HEK293T (cell line): ENCODE measurements around the gene IL15RA.
"Not testable (repeated sequence)": the region's sequence is repeated elsewhere in the genome, so short reads cannot be mapped to it uniquely, and the experiment has no call there.

Source experiments
- CTCF ChIA-PET: fragments of 350-600 bp; formaldehyde crosslinking; extraction: SDS; loops from one replicate; lab custom pipeline; 2021; ENCODE audit warnings: antibody characterized with exemption, inconsistent platforms; lab: Yijun Ruan, JAX
- POLR2A ChIA-PET: fragments of 350-600 bp; formaldehyde crosslinking; extraction: SDS; loops from one replicate; lab custom pipeline; 2020; ENCODE audit warnings: antibody characterized with exemption, inconsistent platforms; lab: Yijun Ruan, JAX
- DNase-seq: peaks from one replicate; pipeline ENCODE4 v3.0.0; 2012; ENCODE audit warnings: mixed read lengths; ENCODE audit errors: extremely low spot score
- ARNT ChIP-seq: fragments of 450-650 bp; IDR thresholded peaks from 2 replicates; pipeline ENCODE4 v1.6.1; 2017; ENCODE audit warnings: mild to moderate bottlenecking
- BHLHE40 ChIP-seq: fragments of 450-650 bp; IDR thresholded peaks from 2 replicates; pipeline ENCODE4 v1.6.1; 2016; ENCODE audit warnings: mild to moderate bottlenecking, moderate library complexity, borderline replicate concordance
- CTBP1 ChIP-seq: fragments of 450-650 bp; IDR thresholded peaks from 2 replicates; pipeline ENCODE4 v1.6.1; 2016; ENCODE audit warnings: borderline replicate concordance
- ELF4 ChIP-seq: fragments of 450-650 bp; IDR thresholded peaks from 2 replicates; pipeline ENCODE4 v1.6.1; 2017; ENCODE audit warnings: antibody characterized with exemption
- FOXA1 ChIP-seq: fragments of 450-650 bp; IDR thresholded peaks from 2 replicates; pipeline ENCODE4 v1.6.1; 2016; ENCODE audit warnings: mild to moderate bottlenecking
- FOXK2 ChIP-seq: fragments of 450-650 bp; IDR thresholded peaks from 2 replicates; pipeline ENCODE4 v1.6.1; 2016; ENCODE audit warnings: mild to moderate bottlenecking
- FOXM1 ChIP-seq: fragments of 450-650 bp; IDR thresholded peaks from 2 replicates; pipeline ENCODE4 v1.6.1; 2017; ENCODE audit warnings: mild to moderate bottlenecking, borderline replicate concordance
- HDGF ChIP-seq: fragments of 450-650 bp; IDR thresholded peaks from 2 replicates; pipeline ENCODE4 v1.6.1; 2017; ENCODE audit warnings: antibody characterized with exemption, borderline replicate concordance
- L3MBTL2 ChIP-seq: fragments of 450-650 bp; conservative IDR thresholded peaks from 2 replicates; pipeline ENCODE4 v1.6.1; 2016; ENCODE audit warnings: mild to moderate bottlenecking
- LEF1 ChIP-seq: fragments of 450-650 bp; IDR thresholded peaks from 2 replicates; pipeline ENCODE4 v1.6.1; 2017; ENCODE audit warnings: mild to moderate bottlenecking, borderline replicate concordance
- NFRKB ChIP-seq: fragments of 450-650 bp; IDR thresholded peaks from 2 replicates; pipeline ENCODE4 v1.6.1; 2016; ENCODE audit warnings: mild to moderate bottlenecking, moderate library complexity
- SP1 ChIP-seq: fragments of 450-650 bp; IDR thresholded peaks from 2 replicates; pipeline ENCODE4 v1.6.1; 2017
- SUZ12 ChIP-seq: fragments of 450-650 bp; IDR thresholded peaks from 2 replicates; pipeline ENCODE4 v1.6.1; 2016; ENCODE audit warnings: mild to moderate bottlenecking
- TARDBP ChIP-seq: fragments of 450-650 bp; IDR thresholded peaks from 2 replicates; pipeline ENCODE4 v1.6.1; 2016
- ZNF384 ChIP-seq: fragments of 450-650 bp; IDR thresholded peaks from 2 replicates; pipeline ENCODE4 v1.6.1; 2016
- TF ChIP-seq, protein P1 (sequence below): fragments of 450-650 bp; IDR thresholded peaks from 2 replicates; pipeline ENCODE4 v1.6.1; 2016

Gene IL15RA

DNA sequence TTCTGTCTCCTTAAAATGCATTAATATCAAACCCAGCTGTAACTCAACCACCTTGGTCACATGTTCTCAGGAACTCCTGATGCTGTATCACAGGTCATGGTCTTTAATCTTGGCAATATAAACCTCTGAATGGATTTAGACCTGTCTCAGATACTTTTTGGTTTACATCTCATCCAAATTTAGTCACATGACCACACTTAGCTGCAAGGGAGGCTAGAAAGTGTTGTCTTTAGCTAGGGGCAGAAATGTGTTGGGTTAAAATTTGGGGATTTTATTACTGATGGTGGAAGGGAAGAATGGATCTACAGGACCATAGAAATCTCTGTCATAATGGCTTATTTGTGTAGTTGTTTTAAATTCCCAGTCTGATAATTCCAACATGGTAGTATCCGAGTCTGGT lies 29.6 kb upstream of the IL15RA start:
- TF ChIP-seq FOXM1 = no peak
- no peak for TF ChIP-seq LEF1
- CTCF ChIA-PET = no interaction called here
- POLR2A ChIA-PET = no interaction called here
- DNase-seq = no peak

DNA sequence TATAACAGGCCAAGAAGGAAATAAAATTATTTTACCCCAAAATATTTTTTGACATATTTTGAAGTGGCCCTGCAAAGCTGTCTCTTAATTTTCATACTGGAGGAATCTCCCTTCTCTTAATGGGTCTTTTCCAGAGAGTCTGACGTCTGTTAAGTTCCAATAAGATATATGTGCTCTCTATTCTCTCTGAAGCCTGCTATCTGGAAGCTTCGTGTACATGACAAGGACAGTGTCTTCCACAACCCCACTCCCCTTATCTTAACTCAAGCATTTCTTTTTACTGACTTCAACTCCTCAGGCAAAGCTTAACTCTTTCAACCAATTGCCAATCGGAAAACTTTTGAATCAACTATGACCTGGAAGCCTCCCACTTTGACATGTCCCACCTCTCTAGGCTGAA lies 29.2 kb upstream of the IL15RA start:
- POLR2A ChIA-PET = no interaction called here
- TF ChIP-seq ZNF384 (no peak), LEF1 (no peak), NFRKB (no peak), FOXM1 (no peak), ARNT (no peak), SP1 (no peak)
- no peak for DNase-seq
- CTCF ChIA-PET = no interaction called here

DNA sequence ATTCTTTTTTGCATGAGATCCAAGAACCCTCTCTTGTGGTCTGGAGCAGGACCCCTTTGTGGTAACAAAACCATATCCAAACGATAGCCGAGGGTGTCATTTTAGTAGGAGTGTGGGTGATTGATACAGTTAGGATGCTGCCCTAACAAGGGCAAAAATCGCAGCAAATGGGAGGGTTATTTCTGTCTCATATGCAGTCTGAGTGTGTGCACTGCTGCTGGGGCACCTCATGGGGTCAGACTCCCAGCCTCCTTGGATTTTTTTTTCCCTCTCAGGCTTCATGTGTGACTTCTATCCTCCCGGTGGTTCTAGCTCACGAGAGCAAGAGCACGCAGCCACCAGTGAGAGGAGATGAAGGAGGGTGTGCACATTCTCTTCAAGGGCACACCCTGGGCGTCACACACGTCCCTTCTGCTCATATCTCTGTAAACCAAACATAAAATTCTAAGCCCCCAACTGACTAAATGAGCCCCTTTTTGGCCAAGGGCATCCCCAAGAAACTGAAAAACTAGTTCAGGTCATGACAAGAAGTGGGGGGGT lies 28.6 kb upstream of the IL15RA start:
- POLR2A ChIA-PET = no interaction called here
- CTCF ChIA-PET = no interaction called here
- no peak for TF ChIP-seq SUZ12
- no peak for TF ChIP-seq FOXA1
- TF ChIP-seq L3MBTL2 = no peak
- TF ChIP-seq FOXM1 = no peak
- no peak for TF ChIP-seq ZNF384
- TF ChIP-seq BHLHE40 = no peak
- no peak for TF ChIP-seq SP1
- no peak for TF ChIP-seq CTBP1
- DNase-seq = no peak

DNA sequence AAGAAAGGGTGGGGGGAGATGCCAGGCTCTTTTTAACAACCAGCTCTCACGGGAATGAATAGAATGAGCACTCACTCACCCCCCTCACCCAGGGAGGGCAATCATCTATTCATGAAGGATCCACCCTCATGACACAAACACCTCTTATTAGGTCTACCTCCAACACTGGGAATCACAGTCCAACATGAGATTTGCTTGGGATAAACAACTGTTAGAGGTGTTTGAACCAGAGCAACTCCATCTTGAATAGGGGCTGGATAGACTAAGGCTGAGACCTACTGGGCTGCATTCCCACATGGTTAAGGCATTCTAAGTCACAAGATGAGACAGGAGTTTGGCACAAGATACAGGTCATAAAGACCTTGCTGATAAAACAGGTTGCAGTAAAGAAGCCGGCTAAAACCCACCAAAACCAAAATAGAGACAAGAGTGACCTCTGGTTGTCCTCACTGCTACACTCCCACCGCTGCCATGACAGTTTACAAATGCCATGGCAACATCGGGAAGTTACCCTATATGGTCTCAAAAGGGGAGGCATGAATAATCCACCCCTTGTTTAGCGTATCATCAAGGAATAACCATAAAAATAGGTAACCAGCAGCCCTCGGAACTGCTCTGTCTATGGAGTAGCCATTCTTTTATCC lies 27.9 kb upstream of the IL15RA start:
- POLR2A ChIA-PET, DNase-seq, CTCF ChIA-PET: not testable (repeated sequence)

DNA sequence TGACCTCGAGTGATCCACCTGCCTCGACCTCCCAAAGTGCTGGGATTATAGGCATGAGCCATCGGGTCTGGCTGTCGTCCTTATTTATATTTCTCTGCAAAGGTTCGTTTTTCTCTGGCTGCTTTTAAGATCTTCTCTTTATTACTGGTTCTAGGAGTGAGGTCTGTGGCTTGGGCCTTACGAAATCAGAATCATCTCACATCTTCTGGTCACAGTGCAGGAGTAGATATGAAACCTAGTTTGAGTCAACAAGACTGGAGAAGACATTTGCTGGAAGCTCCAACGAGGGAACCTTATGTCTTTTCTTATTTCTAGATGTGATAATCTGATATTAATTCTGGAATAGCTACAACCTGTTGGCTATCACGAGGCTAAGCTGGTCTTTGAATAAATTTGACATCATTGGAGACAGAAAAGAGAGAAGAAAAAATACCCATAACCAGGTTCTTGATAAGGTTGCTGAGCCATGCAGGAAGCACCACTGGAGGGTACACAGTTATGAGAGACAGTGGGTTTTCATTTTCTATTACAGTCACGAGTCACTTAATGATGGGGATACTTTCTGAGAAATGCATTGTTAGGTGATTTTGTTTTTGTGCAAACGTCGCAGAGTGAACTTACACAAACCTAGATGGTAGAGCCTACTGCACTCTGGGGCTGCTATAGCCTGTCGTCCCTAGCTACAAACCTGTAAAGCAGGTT lies 25.6 kb upstream of the IL15RA start:
- no peak for TF ChIP-seq L3MBTL2
- no peak for TF ChIP-seq FOXM1
- TF ChIP-seq HDGF = no peak
- TF ChIP-seq NFRKB = no peak
- TF ChIP-seq CTBP1 = no peak
- no peak for TF ChIP-seq SUZ12
- no peak for TF ChIP-seq TARDBP
- no peak for TF ChIP-seq FOXA1
- TF ChIP-seq SP1 = no peak
- no peak for TF ChIP-seq ZNF384
- TF ChIP-seq ARNT = no peak
- no peak for TF ChIP-seq ELF4
- TF ChIP-seq LEF1 = no peak
- ChIA-PET CTCF (no interaction called here), POLR2A (no interaction called here)
- no peak for DNase-seq

DNA sequence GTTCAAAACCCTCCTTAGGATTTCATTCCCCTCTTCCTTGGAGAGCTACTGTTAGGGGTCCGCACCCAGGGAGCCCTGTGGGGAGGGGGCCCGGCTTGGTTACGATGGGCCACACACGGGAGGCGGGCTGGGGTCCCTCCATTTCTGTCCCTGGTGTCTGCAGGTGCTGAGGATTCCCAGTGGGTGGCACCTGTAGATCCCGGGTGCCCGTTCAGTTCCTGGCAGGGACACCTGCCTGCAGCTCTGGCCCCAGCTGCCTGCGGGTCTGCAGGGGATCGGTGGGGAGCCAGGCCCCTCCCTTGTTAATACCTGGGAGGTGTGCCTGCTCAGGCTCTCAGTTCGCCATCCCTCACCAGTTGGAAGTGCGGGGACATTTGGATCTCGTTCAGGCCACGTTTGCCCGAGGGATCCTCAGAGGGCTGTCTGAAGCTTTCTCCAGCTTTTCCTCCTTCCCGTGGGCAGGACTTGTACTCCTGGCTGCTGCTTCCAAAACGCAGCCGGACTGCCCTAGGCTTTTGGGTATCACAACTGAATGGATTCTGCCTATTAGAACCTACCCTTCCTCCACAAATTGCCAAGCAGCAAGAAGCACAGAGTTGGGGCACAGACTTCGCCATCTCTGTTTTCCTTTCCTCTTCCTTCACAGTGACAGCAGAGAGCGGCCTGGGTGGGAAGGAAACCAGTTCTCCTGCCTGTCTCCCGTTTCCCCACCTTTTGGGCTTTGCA lies 22.3 kb upstream of the IL15RA start:
- ChIA-PET CTCF (no interaction called here), POLR2A (no interaction called here)
- TF ChIP-seq FOXK2 (no peak), ARNT (no peak), SP1 (no peak), BHLHE40 (no peak), ZNF384 (no peak), NFRKB (no peak), CTBP1 (no peak)
- DNase-seq = no peak

DNA sequence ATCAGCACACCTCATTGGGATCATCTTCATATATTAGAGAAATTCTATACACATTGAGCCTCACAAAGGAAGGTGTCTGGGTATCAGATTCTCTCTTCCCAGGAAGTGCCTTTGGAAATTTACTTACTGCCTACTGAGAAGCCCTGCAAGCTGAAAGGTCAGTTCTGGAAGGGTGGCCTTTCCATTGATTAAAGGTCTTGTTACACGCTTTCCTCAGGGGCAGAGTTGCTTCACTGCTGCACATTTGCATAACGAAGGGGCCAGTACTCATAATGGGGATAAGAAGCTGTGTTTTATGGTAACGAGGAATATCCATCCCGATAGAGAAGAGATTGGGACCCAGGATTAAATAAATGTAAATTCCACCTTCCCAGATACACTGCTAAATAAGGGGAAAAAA lies 19.4 kb upstream of the IL15RA start:
- ChIA-PET POLR2A (no interaction called here), CTCF (no interaction called here)
- no peak for DNase-seq
- TF ChIP-seq SP1 (no peak), HDGF (no peak), ARNT (no peak), BHLHE40 (no peak), FOXM1 (no peak), SUZ12 (no peak), NFRKB (no peak), FOXK2 (no peak), ELF4 (no peak), TARDBP (no peak), ZNF384 (no peak), CTBP1 (no peak), FOXA1 (no peak), LEF1 (no peak), L3MBTL2 (no peak)
- TF ChIP-seq, protein P1, sequence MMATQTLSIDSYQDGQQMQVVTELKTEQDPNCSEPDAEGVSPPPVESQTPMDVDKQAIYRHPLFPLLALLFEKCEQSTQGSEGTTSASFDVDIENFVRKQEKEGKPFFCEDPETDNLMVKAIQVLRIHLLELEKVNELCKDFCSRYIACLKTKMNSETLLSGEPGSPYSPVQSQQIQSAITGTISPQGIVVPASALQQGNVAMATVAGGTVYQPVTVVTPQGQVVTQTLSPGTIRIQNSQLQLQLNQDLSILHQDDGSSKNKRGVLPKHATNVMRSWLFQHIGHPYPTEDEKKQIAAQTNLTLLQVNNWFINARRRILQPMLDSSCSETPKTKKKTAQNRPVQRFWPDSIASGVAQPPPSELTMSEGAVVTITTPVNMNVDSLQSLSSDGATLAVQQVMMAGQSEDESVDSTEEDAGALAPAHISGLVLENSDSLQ = no peak

DNA sequence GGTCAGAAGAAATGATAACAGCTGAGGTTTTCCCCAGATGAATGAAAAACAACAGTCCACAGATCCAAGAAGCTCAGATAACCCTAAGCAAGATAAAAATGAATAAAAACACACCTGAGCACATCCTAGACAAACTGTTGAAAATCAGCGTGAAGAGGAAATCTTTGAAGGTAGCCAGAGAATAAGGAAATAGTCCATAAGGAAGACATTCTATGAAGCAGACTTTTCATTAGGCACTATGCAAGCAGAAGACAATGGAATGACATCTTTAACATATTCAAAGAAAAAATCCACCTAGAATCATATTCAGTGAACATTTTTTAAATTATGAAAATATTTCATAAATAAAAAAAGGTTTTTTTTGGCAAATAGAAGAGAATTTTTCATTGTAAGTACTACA lies 15.1 kb upstream of the IL15RA start:
- ChIA-PET CTCF (no interaction called here), POLR2A (no interaction called here)
- DNase-seq = no peak
- TF ChIP-seq ELF4 (no peak), BHLHE40 (no peak), SP1 (no peak), ZNF384 (no peak), HDGF (no peak), FOXA1 (no peak), LEF1 (no peak), FOXM1 (no peak), ARNT (no peak), NFRKB (no peak), SUZ12 (no peak), L3MBTL2 (no peak), FOXK2 (no peak), CTBP1 (no peak)
- TF ChIP-seq, protein P1 = no peak
